Activated naive CD4-positive, alpha-beta T cell treated with anti-CD3 and anti-CD28 coated beads, Interleukin-2, amount 10 ng/mL, durations not matched to agents 7 days and 5 days (primary cell): ENCODE measurements around the gene ALS2CL.

Source experiments
- CTCF ChIA-PET: fragments of 350-600 bp; sonication (Branson Sonifier 250); formaldehyde crosslinking; loops from one replicate; lab custom pipeline; 2021; ENCODE audit warnings: antibody characterized with exemption; lab: Charles Lee
- DNase-seq: peaks from one replicate; pipeline ENCODE4 v3.0.0-alpha.2; 2020
- H3K27ac Mint-ChIP-seq: one replicate; pipeline ENCODE4 v1.8.0; 2021; ENCODE audit warnings: mild to moderate bottlenecking, moderate library complexity, mixed read lengths
- H3K27me3 Mint-ChIP-seq: one replicate; pipeline ENCODE4 v1.8.0; 2021; ENCODE audit warnings: mild to moderate bottlenecking, mixed read lengths
- H3K36me3 Mint-ChIP-seq: one replicate; pipeline ENCODE4 v1.8.0; 2021; ENCODE audit warnings: mixed read lengths
- H3K4me1 Mint-ChIP-seq: one replicate; pipeline ENCODE4 v1.8.0; 2021; ENCODE audit warnings: mixed read lengths
- H3K4me3 Mint-ChIP-seq: one replicate; pipeline ENCODE4 v1.8.0; 2021; ENCODE audit warnings: mild to moderate bottlenecking, moderate library complexity, mixed read lengths
- H3K9me3 Mint-ChIP-seq: one replicate; pipeline ENCODE4 v1.8.0; 2021; ENCODE audit warnings: mixed read lengths

Gene ALS2CL

GRCh38 chr3:46646700-46647099 lies 46.8 kb downstream of the ALS2CL start:
- H3K27me3 Mint-ChIP-seq = peaks cover 40% of the 10 kb centered on the region
- H3K27ac Mint-ChIP-seq = no peak overlapping the region
- H3K4me3 Mint-ChIP-seq = no peak overlapping the region
- DNase-seq = no peak
- no peaks in the 10 kb centered on the region for H3K4me1 Mint-ChIP-seq
- no peaks in the 10 kb centered on the region for H3K36me3 Mint-ChIP-seq
- CTCF ChIA-PET = no interaction called here
- peaks cover 6% of the 10 kb centered on the region for H3K9me3 Mint-ChIP-seq

- no peaks in the 10 kb centered on the region for H3K36me3 Mint-ChIP-seq
- H3K27me3 Mint-ChIP-seq = peaks cover 37% of the 10 kb centered on the region
- no peak overlapping the region for H3K27ac Mint-ChIP-seq
- peaks cover 12% of the 10 kb centered on the region for H3K9me3 Mint-ChIP-seq
- DNase-seq = no peak
- no peaks in the 10 kb centered on the region for H3K4me1 Mint-ChIP-seq
- no peak overlapping the region for H3K4me3 Mint-ChIP-seq
- CTCF ChIA-PET = interaction anchor here (1.0 kb wide), 1 partner anchor 14 kb away, joined by 3 read pairs; no protein-coding TSS in a partner anchor
Measured at GRCh38 chr3:46643701-46644100, 49.8 kb downstream of the ALS2CL start.

- CTCF ChIA-PET = no interaction called here
- Mint-ChIP-seq H3K36me3 (no peaks in the 10 kb centered on the region), H3K9me3 (peaks cover 12% of the 10 kb centered on the region), H3K27me3 (peaks cover 37% of the 10 kb centered on the region), H3K4me3 (no peak overlapping the region), H3K27ac (no peak overlapping the region), H3K4me1 (no peaks in the 10 kb centered on the region)
- DNase-seq = no peak
Measured at GRCh38 chr3:46642971-46643370, 50.5 kb downstream of the ALS2CL start.

GRCh38 chr3:46640927-46641326 lies 52.6 kb downstream of the ALS2CL start:
- Mint-ChIP-seq H3K36me3 (no peaks in the 10 kb centered on the region), H3K4me1 (no peaks in the 10 kb centered on the region), H3K27ac (no peak overlapping the region), H3K4me3 (no peak overlapping the region), H3K9me3 (peaks cover 12% of the 10 kb centered on the region), H3K27me3 (peaks cover 27% of the 10 kb centered on the region)
- DNase-seq = no peak
- CTCF ChIA-PET = interaction anchor here (0.7 to 1.3 kb wide), 3 partner anchors 11 to 152 kb away, joined by 3 to 4 read pairs (median 4); no protein-coding TSS in a partner anchor

GRCh38 chr3:46639221-46639620 lies 54.3 kb downstream of the ALS2CL start:
- no peak overlapping the region for H3K27ac Mint-ChIP-seq
- H3K4me3 Mint-ChIP-seq = no peak overlapping the region
- no peaks in the 10 kb centered on the region for H3K36me3 Mint-ChIP-seq
- no peak for DNase-seq
- peaks cover 8% of the 10 kb centered on the region for H3K4me1 Mint-ChIP-seq
- CTCF ChIA-PET = interaction anchor here (1.6 to 1.8 kb wide), 2 partner anchors 9 to 150 kb away, joined by 6 read pairs; no protein-coding TSS in a partner anchor
- peaks cover 12% of the 10 kb centered on the region for H3K9me3 Mint-ChIP-seq
- peaks cover 27% of the 10 kb centered on the region for H3K27me3 Mint-ChIP-seq

GRCh38 chr3:46634856-46635255 lies 58.6 kb downstream of the ALS2CL start:
- no peak overlapping the region for H3K4me3 Mint-ChIP-seq
- H3K9me3 Mint-ChIP-seq = no peaks in the 10 kb centered on the region
- no peak for DNase-seq
- peaks cover 13% of the 10 kb centered on the region for H3K4me1 Mint-ChIP-seq
- peaks cover 12% of the 10 kb centered on the region for H3K27me3 Mint-ChIP-seq
- no peaks in the 10 kb centered on the region for H3K36me3 Mint-ChIP-seq
- no peak overlapping the region for H3K27ac Mint-ChIP-seq
- CTCF ChIA-PET = interaction anchor here (9.0 kb wide), 1 partner anchor 148 kb away, joined by 187 read pairs; no protein-coding TSS in a partner anchor

GRCh38 chr3:46632792-46633191 lies 60.7 kb downstream of the ALS2CL start:
- Mint-ChIP-seq H3K4me1 (peaks cover 26% of the 10 kb centered on the region), H3K4me3 (no peak overlapping the region), H3K36me3 (no peaks in the 10 kb centered on the region), H3K9me3 (no peaks in the 10 kb centered on the region), H3K27ac (no peak overlapping the region), H3K27me3 (peaks cover 12% of the 10 kb centered on the region)
- no peak for DNase-seq
- CTCF ChIA-PET = interaction anchor here (1.1 to 9.0 kb wide), 2 partner anchors 28 to 146 kb away, joined by 3 to 187 read pairs; no protein-coding TSS in a partner anchor

GRCh38 chr3:46629551-46630517 lies 63.6 kb downstream of the ALS2CL start:
- DNase-seq = peak; percentile 83
- CTCF ChIA-PET = interaction anchor here (0.6 to 9.0 kb wide), 27 partner anchors 9 to 279 kb away, joined by 3 to 187 read pairs (median 3); partner anchors contain the start of gene RTP3
- H3K36me3 Mint-ChIP-seq = no peaks in the 10 kb centered on the region
- H3K9me3 Mint-ChIP-seq = no peaks in the 10 kb centered on the region
- H3K27me3 Mint-ChIP-seq = peaks cover 19% of the 10 kb centered on the region
- peaks cover 25% of the 10 kb centered on the region for H3K4me1 Mint-ChIP-seq
- peak overlapping the region; percentile 53 for H3K27ac Mint-ChIP-seq
- H3K4me3 Mint-ChIP-seq = peak overlapping the region; percentile 44

GRCh38 chr3:46628901-46629369 lies 64.5 kb downstream of the ALS2CL start:
- Mint-ChIP-seq H3K27me3 (peaks cover 19% of the 10 kb centered on the region), H3K9me3 (no peaks in the 10 kb centered on the region), H3K27ac (no peak overlapping the region), H3K36me3 (no peaks in the 10 kb centered on the region), H3K4me3 (peak overlapping the region; percentile 44), H3K4me1 (peaks cover 18% of the 10 kb centered on the region)
- CTCF ChIA-PET = interaction anchor here (1.0 to 9.0 kb wide), 15 partner anchors 9 to 280 kb away, joined by 3 to 187 read pairs (median 5); partner anchors contain the start of gene RTP3
- no peak for DNase-seq

- no peaks in the 10 kb centered on the region for H3K36me3 Mint-ChIP-seq
- H3K27me3 Mint-ChIP-seq = peaks cover 21% of the 10 kb centered on the region
- peaks cover 18% of the 10 kb centered on the region for H3K4me1 Mint-ChIP-seq
- DNase-seq = no peak
- H3K27ac Mint-ChIP-seq = no peak overlapping the region
- CTCF ChIA-PET = interaction anchor here (1.3 to 9.0 kb wide), 2 partner anchors 44 to 140 kb away, joined by 4 to 187 read pairs; no protein-coding TSS in a partner anchor
- H3K4me3 Mint-ChIP-seq = no peak overlapping the region
- no peaks in the 10 kb centered on the region for H3K9me3 Mint-ChIP-seq
Measured at GRCh38 chr3:46627078-46627477, 66.4 kb downstream of the ALS2CL start.

- H3K9me3 Mint-ChIP-seq = no peaks in the 10 kb centered on the region
- no peak overlapping the region for H3K27ac Mint-ChIP-seq
- no peaks in the 10 kb centered on the region for H3K36me3 Mint-ChIP-seq
- no peak for DNase-seq
- H3K27me3 Mint-ChIP-seq = peaks cover 25% of the 10 kb centered on the region
- CTCF ChIA-PET = interaction anchor here (1.2 to 1.4 kb wide), 3 partner anchors 68 to 137 kb away, joined by 3 to 11 read pairs (median 4); no protein-coding TSS in a partner anchor
- H3K4me1 Mint-ChIP-seq = peaks cover 18% of the 10 kb centered on the region
- H3K4me3 Mint-ChIP-seq = no peak overlapping the region
Measured at GRCh38 chr3:46626039-46626438, 67.4 kb downstream of the ALS2CL start.

- peaks cover 14% of the 10 kb centered on the region for H3K4me1 Mint-ChIP-seq
- CTCF ChIA-PET = interaction anchor here (1.2 to 1.4 kb wide), 3 partner anchors 67 to 136 kb away, joined by 3 to 11 read pairs (median 4); no protein-coding TSS in a partner anchor
- no peak overlapping the region for H3K27ac Mint-ChIP-seq
- no peaks in the 10 kb centered on the region for H3K36me3 Mint-ChIP-seq
- H3K9me3 Mint-ChIP-seq = no peaks in the 10 kb centered on the region
- no peak for DNase-seq
- H3K27me3 Mint-ChIP-seq = peaks cover 27% of the 10 kb centered on the region
- no peak overlapping the region for H3K4me3 Mint-ChIP-seq
Measured at GRCh38 chr3:46624975-46625490, 68.4 kb downstream of the ALS2CL start.

GRCh38 chr3:46624533-46624932 lies 68.9 kb downstream of the ALS2CL start:
- peaks cover 31% of the 10 kb centered on the region for H3K27me3 Mint-ChIP-seq
- no peak overlapping the region for H3K4me3 Mint-ChIP-seq
- no peak overlapping the region for H3K27ac Mint-ChIP-seq
- H3K36me3 Mint-ChIP-seq = no peaks in the 10 kb centered on the region
- H3K4me1 Mint-ChIP-seq = peaks cover 10% of the 10 kb centered on the region
- CTCF ChIA-PET = interaction anchor here (1.4 kb wide), 2 partner anchors 66 to 136 kb away, joined by 4 to 11 read pairs; no protein-coding TSS in a partner anchor
- H3K9me3 Mint-ChIP-seq = no peaks in the 10 kb centered on the region
- DNase-seq = no peak
